HG03103 (cell line): Measurements from ENCODE around the gene CACNG3.
"Not testable (repeated sequence)": the region's sequence is repeated elsewhere in the genome, so short reads cannot be mapped to it uniquely, and the experiment has no call there.

Source experiments
- ATAC-seq: cut with Tn5 transposase; IDR thresholded peaks from one replicate; pipeline ENCODE4 v1.9.1; 2021; ENCODE audit warnings: low read depth; ENCODE audit not compliant: unreplicated experiment

The CACNG3 gene

DNA sequence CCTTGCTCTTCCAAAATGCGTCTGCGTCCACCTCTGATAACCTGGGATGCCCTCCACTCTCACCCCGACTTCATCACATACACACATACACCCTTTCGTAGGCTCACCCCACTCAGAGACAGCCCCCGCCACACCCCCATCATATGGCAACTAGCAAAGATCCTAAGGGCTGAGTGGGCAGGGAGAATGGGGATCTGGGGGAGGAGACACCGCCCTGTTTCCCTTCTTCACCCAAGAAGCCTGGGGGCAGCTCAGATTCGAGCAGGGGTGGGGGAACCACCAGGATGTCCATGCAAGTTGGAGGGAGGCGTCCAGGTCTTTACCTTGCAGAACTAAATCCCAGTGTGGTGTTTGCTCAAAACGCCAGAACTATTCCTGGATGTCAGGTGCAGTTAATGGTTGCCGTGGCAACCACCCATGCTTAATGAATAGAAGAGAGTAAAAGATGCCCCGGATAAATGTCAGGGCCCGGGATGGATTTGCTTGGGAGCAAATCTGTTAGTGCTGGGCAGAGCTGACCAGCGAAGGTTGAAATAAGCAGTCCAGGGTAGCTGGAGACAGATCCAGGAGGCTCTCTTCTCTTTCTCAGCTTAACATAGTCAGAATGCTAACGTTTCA lies 72.8 kb downstream of the CACNG3 start:
- no peak for ATAC-seq

DNA sequence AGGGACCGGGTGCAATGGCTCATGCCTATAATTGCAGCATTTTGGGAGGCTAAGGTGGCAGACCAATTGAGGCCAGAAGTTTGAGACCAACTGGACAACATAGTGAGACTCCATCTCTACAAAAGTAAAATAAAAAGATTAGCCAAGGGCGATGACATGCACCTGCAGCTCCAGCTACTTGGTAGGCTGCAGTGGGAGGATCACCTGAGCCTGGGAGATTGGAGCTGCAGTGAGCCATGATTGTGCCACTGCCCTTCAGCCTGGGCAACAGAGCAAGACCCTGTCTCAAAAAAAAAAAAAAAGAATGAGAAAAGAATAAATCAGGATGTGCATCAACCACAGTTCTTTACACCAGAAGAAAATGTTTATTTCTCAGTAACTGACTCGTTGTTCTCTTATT lies 76.0 kb downstream of the CACNG3 start:
- no peak for ATAC-seq

DNA sequence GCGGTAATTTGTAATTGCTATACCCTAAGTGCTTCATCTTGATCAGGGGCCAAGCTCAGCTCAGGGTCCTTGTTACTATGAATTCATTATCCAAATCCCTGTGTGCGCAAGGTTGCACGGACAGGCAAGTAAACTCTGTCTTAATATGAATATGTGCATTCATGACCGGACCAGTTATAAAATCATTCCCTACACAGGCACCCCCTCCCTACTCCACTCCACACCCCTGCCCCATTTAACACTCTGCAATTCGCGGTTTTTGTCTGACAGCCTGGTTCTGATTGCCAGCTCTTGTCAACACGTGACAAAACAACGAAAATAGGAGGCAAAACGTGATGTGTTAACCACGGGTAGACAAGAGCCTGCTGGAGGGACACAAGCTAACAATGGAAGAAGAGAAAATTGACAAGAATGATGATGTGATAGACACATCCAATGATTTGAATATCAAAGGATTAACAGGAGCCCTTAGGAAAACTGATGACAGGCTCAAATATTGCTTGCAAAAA lies 76.5 kb downstream of the CACNG3 start:
- ATAC-seq = no peak

GRCh38 chr16:24336491-24336890 lies 80.4 kb downstream of the CACNG3 start:
- ATAC-seq = no peak

- no peak for ATAC-seq
Measured at GRCh38 chr16:24337013-24337412, 80.9 kb downstream of the CACNG3 start.

GRCh38 chr16:24343829-24344228 lies 87.7 kb downstream of the CACNG3 start:
- ATAC-seq = not testable (repeated sequence)

DNA sequence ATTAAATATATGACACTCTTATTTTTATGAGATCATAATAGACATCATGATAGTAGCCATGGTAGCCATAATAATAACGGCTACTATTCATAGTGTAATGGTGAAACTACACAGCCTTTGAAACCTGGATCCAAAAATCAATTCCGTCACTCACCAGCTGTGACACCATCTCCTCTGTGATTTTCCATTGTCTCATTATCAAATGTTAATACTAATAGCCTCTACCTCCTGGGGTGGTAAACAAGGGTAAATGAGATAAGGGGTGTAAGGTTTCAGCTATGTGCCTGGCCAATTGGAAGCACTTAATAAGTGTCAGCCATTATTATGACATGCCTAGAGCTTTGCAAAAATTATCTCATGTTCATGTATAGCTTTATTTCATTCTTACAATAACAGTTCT lies 88.6 kb downstream of the CACNG3 start:
- ATAC-seq = no peak

- no peak for ATAC-seq
Measured at GRCh38 chr16:24345704-24346103, 89.6 kb downstream of the CACNG3 start.

DNA sequence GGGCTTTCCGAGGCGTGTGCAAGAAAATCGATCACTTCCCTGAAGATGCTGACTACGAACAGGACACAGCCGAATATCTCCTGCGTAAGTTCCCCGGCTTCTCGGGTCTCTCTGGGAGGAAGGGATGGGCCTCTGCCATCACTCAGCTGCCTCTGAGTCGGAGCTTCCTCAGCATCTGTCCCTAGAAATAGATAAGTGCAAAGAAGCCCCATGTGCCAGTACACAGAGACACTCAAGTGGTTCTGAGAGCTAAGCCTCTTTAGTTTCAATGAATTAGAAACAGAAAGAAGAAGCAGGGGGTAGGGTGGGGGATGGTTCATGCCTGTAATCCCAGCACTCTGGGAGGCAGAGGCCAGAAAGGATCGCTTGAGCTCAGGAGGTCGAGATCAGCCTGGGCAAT lies 90.6 kb downstream of the CACNG3 start:
- ATAC-seq = no peak

DNA sequence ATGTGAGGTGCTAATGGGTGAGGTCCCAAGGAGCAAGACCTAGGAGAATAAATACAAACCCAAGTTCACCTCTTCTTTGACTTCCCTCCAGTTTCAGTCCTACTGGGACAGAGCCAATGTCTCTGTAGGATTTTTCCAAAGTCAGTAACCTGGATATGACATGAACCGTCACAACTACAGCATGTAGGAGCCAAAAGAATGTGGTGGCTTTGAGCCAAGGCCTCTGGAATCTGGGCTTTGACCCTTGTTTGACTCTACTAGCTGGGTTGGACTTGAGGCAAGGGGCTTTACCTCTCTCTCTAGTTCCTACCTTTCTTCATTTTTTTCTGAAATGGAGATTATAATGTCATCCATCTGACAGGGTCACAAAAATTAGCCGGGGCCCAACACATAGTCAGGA lies 91.4 kb downstream of the CACNG3 start:
- ATAC-seq = no peak

GRCh38 chr16:24348545-24349290 lies 92.6 kb downstream of the CACNG3 start:
- ATAC-seq = no peak

DNA sequence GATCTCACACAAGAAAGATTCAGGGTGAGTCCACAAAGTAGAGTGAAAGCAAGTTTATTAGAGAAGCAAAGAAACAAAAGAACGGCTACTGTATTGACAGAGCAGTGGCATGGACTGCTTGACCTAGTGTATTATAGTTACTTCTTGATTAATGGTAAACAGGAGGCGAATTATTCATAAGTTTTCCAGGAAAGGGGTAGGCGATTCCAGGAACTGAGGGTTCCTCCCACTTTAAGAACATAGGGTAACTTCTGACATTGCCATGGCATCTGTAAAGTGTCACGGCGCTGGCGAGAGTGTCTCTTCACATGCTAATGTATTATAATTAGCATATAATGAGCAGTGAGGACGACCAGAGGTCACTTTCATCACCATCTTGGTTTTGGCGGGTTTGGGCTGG lies 93.2 kb downstream of the CACNG3 start:
- no peak for ATAC-seq

DNA sequence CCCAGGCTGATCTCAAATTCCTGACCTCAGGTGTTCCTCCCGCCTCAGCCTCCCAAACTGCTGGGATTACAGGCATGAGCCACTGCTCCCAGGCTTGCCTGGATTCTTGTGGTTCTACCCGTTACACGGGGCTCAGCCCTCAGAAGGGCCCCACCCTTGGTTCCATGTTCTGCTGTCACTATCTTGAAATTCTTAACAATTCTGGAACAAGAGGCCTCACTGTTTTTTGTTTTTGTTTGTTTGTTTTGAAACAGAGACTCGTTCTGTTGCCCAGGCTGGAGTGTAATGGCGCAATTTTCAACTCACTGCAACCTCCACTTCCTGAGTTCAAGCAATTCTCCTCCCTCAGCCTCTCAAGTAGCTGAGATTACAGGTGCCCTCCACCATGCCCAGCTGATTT lies 96.6 kb downstream of the CACNG3 start:
- ATAC-seq = no peak

GRCh38 chr16:24353622-24354021 lies 97.5 kb downstream of the CACNG3 start:
- no peak for ATAC-seq

DNA sequence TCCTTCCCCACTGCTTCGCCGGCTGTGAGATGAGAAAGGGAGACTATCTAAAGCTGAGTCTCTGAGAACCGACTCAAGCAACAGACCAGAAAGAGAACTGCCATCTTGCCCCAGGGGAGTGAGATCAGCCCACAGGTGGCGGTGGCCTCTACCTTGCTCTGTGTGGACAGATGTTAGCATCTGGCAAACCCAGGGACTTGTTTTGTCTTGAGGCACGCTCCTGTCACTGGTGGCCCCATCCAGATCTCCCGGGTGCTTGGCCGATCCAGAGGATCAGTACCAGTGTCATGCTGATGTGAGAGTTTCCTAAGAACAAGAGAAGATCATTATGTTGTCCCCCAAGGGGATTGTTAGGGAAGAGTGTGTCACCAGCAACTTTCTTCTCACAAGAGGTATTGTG lies 101.4 kb downstream of the CACNG3 start:
- no peak for ATAC-seq

DNA sequence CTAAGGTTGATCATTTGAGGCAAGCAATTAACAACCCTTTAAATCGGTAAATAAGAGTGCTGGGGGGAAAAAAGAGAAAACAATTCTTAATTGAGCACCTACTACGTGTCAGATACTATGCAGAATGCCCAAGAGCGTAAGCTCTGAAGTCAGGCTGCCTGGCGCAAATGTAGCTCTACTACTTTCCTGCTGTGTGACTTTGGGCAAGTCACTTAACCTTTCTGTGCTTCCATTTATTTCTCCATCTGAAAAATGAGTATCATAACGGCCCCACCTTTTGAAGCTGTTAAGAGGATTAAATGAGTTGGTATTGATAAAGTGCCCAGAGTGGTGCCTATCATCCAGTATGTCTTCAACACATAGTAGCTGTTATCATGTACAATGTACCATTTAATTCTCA lies 102.0 kb downstream of the CACNG3 start:
- ATAC-seq = no peak

GRCh38 chr16:24359490-24359889 lies 103.4 kb downstream of the CACNG3 start:
- ATAC-seq = no peak

GRCh38 chr16:24360936-24361335 lies 104.8 kb downstream of the CACNG3 start:
- no peak for ATAC-seq

DNA sequence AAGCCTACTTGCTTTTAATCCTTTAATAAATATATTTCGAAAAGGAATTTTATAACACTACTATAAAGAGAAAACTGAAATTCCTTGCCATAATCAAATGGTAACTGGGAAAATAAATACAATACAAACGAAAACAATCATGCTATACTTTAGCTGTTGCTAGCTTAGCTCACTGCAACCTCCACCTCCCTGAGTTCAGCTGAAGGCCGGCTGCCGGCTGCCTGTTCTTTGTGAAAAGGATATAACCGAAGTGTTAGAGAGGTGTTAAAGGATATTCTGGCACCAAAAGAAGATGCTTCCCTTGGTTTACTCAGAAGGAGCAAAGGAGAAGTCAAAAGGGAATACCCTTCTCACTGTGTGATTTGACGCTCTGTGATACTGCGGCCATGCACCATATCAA lies 108.5 kb downstream of the CACNG3 start:
- no peak for ATAC-seq

GRCh38 chr16:24367186-24367710 lies 111.1 kb downstream of the CACNG3 start:
- no peak for ATAC-seq

GRCh38 chr16:24372824-24373223 lies 116.7 kb downstream of the CACNG3 start:
- no peak for ATAC-seq

- ATAC-seq = no peak
Measured at GRCh38 chr16:24378999-24379398, 122.9 kb downstream of the CACNG3 start.
